Body of pancreas (tissue), 4 donors: ENCODE measurements around the gene CD58. TPM values are rescaled to one million over a fixed set of nuclear protein-coding genes. Genes with fewer than 3 reads are reported as not detected.

ENCODE experiments used
- ATAC-seq: fragments of 150-250 bp; one replicate; pipeline ENCODE4 v1.9.1; 2016
- DNase-seq, 4 donors: peaks; one replicate each; pipeline ENCODE4 v3.0.0-alpha.2; 2019
- H3K27ac ChIP-seq, 4 donors: fragments of 200-600 bp; sonication (generic); 1 replicate in 3 of 4; 2 replicates in 1 of 4; pipeline versions ENCODE4 v1.5.1 to v1.6.1; 2016 to 2019; ENCODE audit warnings: mild to moderate bottlenecking in 1 of 4, mixed read lengths in 1 of 4, moderate library complexity in 1 of 4
- H3K27me3 ChIP-seq, 2 donors: fragments of 200-600 bp; sonication (generic); one replicate each; pipeline ENCODE4 v1.6.0; 2016; ENCODE audit warnings: mild to moderate bottlenecking in 1 of 2
- H3K36me3 ChIP-seq, 2 donors: fragments of 200-600 bp; sonication (generic); replicated peaks in 1 of 2; 2 replicates each; pipeline ENCODE4 v1.5.1; 2016; ENCODE audit warnings: low read depth in 2 of 2; ENCODE audit not compliant: insufficient read depth in 1 of 2
- H3K4me1 ChIP-seq: fragments of 200-600 bp; sonication (generic); one replicate; pipeline ENCODE4 v1.6.0; 2016
- H3K4me3 ChIP-seq, 2 donors: fragments of 200-600 bp; sonication (generic); 1 replicate in 1 of 2; 2 replicates in 1 of 2; pipeline ENCODE4 v1.5.1; 2016 to 2019
- H3K9me3 ChIP-seq, 3 donors: fragments of 200-600 bp; sonication (generic); 1 replicate in 2 of 3; 2 replicates in 1 of 3; pipeline ENCODE4 v1.5.1; 2016
- POLR2A ChIP-seq, 3 donors: fragments of 450-650 bp; IDR thresholded peaks; one replicate each; pipeline ENCODE4 v1.6.1; 2016; ENCODE audit warnings: antibody characterized with exemption in 3 of 3, mild to moderate bottlenecking in 2 of 3
- WGBS, 2 donors: methylation state at CpG; one replicate each; pipeline ENCODE4 v1.1.5; 2017; 5-methylcytosine and 5-hydroxymethylcytosine counted together
- intact Hi-C: fragments of 100-400 bp; cut with DNase I; formaldehyde crosslinking; loops from one replicate; pipeline ENCODE4 v1.15.1; 2023
- total RNA-seq, 2 donors: library from RNA; depleted of rRNA; stranded (reverse); fragments of >200 nt; gene quantifications; one replicate each; pipeline ENCODE4 v1.1.0, GENCODE V29; 2016
- TF ChIP-seq, protein P1 (sequence below), 7 experiments: fragments of 450-650 bp in 4 of 7; fragments of 200-600 bp in 3 of 7; sonication (generic) in 3 of 7; IDR thresholded peaks; one replicate each; pipeline ENCODE4 v1.5.1; 2016 to 2019; ENCODE audit warnings: antibody characterized with exemption in 7 of 7

The CD58 gene
- total RNA-seq, 2 donors from 2014 or later, result 6.6 to 15.0 TPM

- no peak overlapping the region for H3K4me3 ChIP-seq
- H3K27ac ChIP-seq, result peak overlapping the region in 3 of 4 donors; percentile 54 to 75 (median 58)
- H3K36me3 ChIP-seq, result no peaks in the 10 kb centered on the region
- TF ChIP-seq POLR2A (IDR thresholded peaks at IDR 0.05), result no peak
- TF ChIP-seq, protein P1, sequence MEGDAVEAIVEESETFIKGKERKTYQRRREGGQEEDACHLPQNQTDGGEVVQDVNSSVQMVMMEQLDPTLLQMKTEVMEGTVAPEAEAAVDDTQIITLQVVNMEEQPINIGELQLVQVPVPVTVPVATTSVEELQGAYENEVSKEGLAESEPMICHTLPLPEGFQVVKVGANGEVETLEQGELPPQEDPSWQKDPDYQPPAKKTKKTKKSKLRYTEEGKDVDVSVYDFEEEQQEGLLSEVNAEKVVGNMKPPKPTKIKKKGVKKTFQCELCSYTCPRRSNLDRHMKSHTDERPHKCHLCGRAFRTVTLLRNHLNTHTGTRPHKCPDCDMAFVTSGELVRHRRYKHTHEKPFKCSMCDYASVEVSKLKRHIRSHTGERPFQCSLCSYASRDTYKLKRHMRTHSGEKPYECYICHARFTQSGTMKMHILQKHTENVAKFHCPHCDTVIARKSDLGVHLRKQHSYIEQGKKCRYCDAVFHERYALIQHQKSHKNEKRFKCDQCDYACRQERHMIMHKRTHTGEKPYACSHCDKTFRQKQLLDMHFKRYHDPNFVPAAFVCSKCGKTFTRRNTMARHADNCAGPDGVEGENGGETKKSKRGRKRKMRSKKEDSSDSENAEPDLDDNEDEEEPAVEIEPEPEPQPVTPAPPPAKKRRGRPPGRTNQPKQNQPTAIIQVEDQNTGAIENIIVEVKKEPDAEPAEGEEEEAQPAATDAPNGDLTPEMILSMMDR (IDR thresholded peaks at IDR 0.05), result no peak
- intact Hi-C loops, result loop anchor here (10.0 kb wide), 1 partner anchor 121 kb away; no protein-coding TSS in a partner anchor
- ATAC-seq (no peak), DNase-seq (no peak)
- 61 to 79% methylated on average over 2 of the region's 2 CpGs for WGBS, 2 donors
- H3K9me3 ChIP-seq, result no peaks in the 10 kb centered on the region
- H3K4me1 ChIP-seq, result peaks cover 50% of the 10 kb centered on the region
- no peaks in the 10 kb centered on the region for H3K27me3 ChIP-seq
Observed at GRCh38 chr1:116485976-116486375, 84.8 kb downstream of the CD58 start.

DNA sequence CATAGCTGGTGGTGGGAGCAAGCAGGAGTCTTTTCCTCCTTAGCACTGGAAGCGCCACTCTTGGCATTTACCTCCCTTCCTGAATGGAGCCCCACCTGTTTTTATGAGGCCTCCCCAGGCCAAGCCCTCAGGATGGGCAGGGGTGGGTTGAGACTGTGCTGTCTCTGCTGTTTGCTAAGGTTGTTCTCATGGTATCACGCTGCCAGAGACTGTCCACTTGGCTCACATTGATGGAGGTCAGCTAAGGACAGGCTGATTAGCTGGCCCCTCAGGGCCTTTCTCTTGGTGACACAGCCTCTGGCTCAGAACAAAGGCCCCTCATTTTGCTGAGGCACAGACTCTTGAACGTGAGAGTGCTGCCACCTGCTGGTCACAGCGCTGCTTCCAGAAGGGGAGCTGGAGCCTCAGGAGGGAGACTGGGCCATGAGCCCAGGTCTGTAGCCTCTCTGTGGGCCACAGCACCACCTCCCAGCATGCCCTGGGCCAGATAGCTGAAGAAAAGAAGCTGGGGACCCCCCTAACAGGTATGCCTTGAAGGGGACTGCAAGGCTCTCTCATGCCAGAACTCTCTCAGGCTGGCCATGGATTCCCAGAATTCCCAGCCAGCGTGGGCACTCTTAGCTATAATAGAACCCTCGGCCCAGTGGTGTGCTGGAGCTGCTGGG, 85.6 kb downstream of the CD58 start:
- peak; percentile 88 to 93 (median 90) for DNase-seq
- H3K4me3 ChIP-seq, result no peak overlapping the region
- H3K27ac ChIP-seq, result peak overlapping the region in 3 of 4 donors; percentile 54 to 75 (median 58)
- intact Hi-C loops, result loop anchor here (10.0 kb wide), 1 partner anchor 120 kb away; no protein-coding TSS in a partner anchor
- TF ChIP-seq, protein P1 (IDR thresholded peaks at IDR 0.05), result peak; percentile 69 to 93 (median 90)
- no peak for TF ChIP-seq POLR2A (IDR thresholded peaks at IDR 0.05)
- no peaks in the 10 kb centered on the region for H3K36me3 ChIP-seq
- H3K4me1 ChIP-seq, result peaks cover 42% of the 10 kb centered on the region
- 31 to 38% methylated on average over 5 to 6 of the region's 6 CpGs for WGBS, 2 donors
- H3K27me3 ChIP-seq, result no peaks in the 10 kb centered on the region
- peak; percentile 68 for ATAC-seq
- H3K9me3 ChIP-seq, result no peaks in the 10 kb centered on the region

DNA sequence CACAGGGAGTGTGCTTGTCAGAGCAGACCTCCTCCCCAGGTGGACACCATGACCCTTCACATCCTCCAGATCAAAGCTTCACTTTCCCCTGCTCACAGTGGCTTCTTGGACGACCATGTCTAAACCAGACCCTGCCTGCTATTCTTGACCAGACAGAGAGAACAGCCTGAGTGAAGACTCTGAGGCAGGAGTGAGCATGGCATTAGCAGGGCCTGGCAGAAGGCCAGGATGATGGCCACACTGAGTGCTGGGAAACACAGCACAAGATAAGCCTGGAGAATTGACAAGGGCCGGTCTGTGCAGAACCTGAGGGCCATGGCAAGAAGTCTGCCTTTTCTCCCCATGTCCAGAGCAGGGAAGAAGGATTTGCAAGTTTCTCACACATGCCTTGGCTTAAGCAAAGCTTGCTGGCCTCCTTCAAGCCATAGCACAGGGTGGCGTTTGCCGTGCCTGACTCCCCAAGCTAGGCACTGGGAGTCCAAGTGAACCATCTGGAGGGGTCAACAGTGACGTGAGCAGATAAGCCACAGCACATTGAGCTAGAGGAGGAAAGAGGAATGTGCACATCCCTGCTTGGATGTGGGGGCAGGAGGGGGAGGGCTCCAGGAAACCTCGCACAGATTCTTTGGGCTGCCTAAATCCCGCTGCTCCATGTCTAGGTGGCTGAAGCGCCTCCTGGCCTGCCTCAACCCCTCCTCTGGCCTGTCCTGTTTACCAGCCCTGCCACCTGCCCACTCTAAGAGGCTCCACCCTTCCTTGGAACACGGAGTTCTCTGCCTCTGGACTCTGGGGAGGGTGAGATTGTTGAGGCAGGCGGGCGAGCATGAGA, 87.1 kb downstream of the CD58 start:
- 60 to 63% methylated on average over 11 of the region's 11 CpGs for WGBS, 2 donors
- Histone ChIP-seq H3K4me1 (peaks cover 46% of the 10 kb centered on the region), H3K27ac (peak overlapping the region; percentile 40 to 75 (median 50)), H3K4me3 (no peak overlapping the region), H3K27me3 (no peaks in the 10 kb centered on the region), H3K36me3 (no peaks in the 10 kb centered on the region), H3K9me3 (no peaks in the 10 kb centered on the region)
- peak in 2 of 4 donors; percentile 54 to 60 for DNase-seq
- TF ChIP-seq, protein P1 (IDR thresholded peaks at IDR 0.05), result no peak
- TF ChIP-seq POLR2A (IDR thresholded peaks at IDR 0.05), result no peak
- no peak for ATAC-seq
- intact Hi-C loops, result loop anchor here (10.0 kb wide), 1 partner anchor 119 kb away; no protein-coding TSS in a partner anchor

DNA sequence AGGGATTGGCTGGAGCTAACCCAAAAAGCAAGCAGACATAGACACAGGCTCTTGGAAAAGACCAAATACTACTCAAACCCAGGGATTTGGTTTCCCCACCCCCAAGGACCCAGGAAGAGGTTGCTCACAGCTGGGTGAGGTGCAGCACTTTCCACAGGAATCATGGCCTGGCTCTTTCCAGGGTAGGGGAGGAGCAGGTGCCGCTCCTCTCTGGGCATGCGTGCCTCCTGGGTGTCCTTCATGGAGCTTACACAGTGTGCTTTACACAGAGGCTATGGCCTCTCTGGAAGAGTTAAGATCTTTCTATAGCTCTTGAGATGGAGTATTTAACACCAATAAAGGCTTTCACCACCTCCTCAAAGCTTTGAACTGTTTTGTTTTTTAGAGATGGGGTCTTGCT, 88.3 kb downstream of the CD58 start:
- TF ChIP-seq, protein P1 (IDR thresholded peaks at IDR 0.05), result no peak
- no peak for TF ChIP-seq POLR2A (IDR thresholded peaks at IDR 0.05)
- Histone ChIP-seq H3K4me3 (no peak overlapping the region), H3K27ac (peak overlapping the region in 3 of 4 donors; percentile 4 to 54 (median 45)), H3K27me3 (no peaks in the 10 kb centered on the region), H3K9me3 (no peaks in the 10 kb centered on the region), H3K4me1 (peaks cover 58% of the 10 kb centered on the region), H3K36me3 (no peaks in the 10 kb centered on the region)
- WGBS, 2 donors, result 65 to 72% methylated on average over 2 of the region's 2 CpGs
- ATAC-seq (no peak), DNase-seq (peak in 2 of 4 donors; percentile 56 to 61)
- intact Hi-C loops, result loop anchor here (10.0 kb wide), 1 partner anchor 118 kb away; no protein-coding TSS in a partner anchor
